ENCODE data around the gene NRG2.

- TF ChIP-seq CTCF (IDR thresholded peaks at IDR 0.05) (no peak), POLR2A (IDR thresholded peaks at IDR 0.05) (no peak), POLR2AphosphoS5 (IDR thresholded peaks at IDR 0.05) (no peak), EP300 (IDR thresholded peaks at IDR 0.05) (no peak)
Observed at GRCh38 chr5:139961435-139962157, 81.5 kb downstream of the NRG2 start.
